ENCODE measurements around the gene MACROD2. TPM values are rescaled to one million over a fixed set of nuclear protein-coding genes. Genes with fewer than 3 reads are reported as not detected.

Gene MACROD2
- polyA plus RNA-seq, 1 experiment = 0.47 TPM

DNA sequence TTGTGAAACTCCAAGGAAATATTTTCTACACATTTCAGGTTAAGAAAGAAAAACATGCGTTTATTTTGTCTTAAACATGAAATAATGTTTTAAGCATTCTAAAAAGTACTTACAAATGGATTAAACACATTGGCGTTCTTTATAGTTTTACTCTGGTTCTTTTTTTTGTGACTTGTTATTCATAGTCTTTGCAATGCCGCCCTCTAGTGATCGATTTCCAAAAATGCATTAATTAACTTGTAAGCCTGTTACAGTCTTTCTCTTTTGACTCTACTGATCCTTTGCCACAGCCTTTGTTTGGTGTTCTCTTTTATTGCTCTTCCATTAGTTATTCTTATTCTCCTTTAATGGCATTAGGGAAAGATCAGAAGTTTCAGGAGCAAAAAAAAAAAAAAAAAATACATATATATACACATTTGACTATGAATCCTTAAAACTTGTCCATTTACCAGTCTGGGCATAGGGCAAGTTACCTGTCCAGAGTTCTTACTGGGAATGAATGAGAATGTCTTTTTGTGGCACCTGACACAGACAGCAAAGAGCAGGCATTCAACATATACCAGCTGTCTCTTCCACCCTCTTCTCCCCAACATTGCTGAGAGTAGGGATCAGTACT lies 59.9 kb downstream of the MACROD2 start:
- no peaks in the 10 kb centered on the region for H3K27me3 ChIP-seq (ENCODE audit: control insufficient read depth, insufficient read depth, low read length)
- CTCF ChIA-PET = interaction anchor here (0.6 to 5.2 kb wide), 11 partner anchors 11 to 267 kb away, joined by 3 to 61 read pairs (median 3); no protein-coding TSS in a partner anchor
- no peak overlapping the region for H3K4me3 ChIP-seq (ENCODE audit: low read depth, low read length)
- H3K36me3 ChIP-seq (ENCODE audit: control insufficient read depth, insufficient read depth, low read length) = no peaks in the 10 kb centered on the region
- POLR2A ChIA-PET = no interaction called here
- DNase-seq (ENCODE audit: low read depth) = peak; percentile 24
- TF ChIP-seq, protein P1, sequence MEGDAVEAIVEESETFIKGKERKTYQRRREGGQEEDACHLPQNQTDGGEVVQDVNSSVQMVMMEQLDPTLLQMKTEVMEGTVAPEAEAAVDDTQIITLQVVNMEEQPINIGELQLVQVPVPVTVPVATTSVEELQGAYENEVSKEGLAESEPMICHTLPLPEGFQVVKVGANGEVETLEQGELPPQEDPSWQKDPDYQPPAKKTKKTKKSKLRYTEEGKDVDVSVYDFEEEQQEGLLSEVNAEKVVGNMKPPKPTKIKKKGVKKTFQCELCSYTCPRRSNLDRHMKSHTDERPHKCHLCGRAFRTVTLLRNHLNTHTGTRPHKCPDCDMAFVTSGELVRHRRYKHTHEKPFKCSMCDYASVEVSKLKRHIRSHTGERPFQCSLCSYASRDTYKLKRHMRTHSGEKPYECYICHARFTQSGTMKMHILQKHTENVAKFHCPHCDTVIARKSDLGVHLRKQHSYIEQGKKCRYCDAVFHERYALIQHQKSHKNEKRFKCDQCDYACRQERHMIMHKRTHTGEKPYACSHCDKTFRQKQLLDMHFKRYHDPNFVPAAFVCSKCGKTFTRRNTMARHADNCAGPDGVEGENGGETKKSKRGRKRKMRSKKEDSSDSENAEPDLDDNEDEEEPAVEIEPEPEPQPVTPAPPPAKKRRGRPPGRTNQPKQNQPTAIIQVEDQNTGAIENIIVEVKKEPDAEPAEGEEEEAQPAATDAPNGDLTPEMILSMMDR (IDR thresholded peaks at IDR 0.05; ENCODE audit: insufficient read depth, low read depth, low read length) = peak; percentile 46

DNA sequence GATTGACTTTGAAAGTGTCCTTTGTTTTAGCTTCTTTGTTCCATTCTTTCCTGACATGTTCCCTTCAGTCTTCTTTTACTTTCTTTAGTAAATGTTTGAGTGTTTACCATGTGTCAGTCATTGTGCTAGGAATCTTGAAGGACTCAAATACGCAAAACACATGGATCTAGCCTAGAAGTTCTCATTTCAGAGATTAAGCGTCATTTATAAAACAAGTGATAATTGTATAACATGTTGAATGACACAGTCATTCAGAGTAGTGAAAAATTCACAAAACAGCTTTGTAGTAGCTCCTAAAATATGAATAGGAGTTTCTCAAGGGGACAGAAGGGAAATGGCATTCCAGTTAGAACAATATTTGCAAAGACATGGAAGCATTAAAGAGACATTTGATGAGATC lies 66.9 kb downstream of the MACROD2 start:
- Histone ChIP-seq H3K4me3 (ENCODE audit: low read depth, low read length) (no peak overlapping the region), H3K27me3 (ENCODE audit: control insufficient read depth, insufficient read depth, low read length) (no peaks in the 10 kb centered on the region), H3K36me3 (ENCODE audit: control insufficient read depth, insufficient read depth, low read length) (no peaks in the 10 kb centered on the region)
- TF ChIP-seq, protein P1 (IDR thresholded peaks at IDR 0.05; ENCODE audit: insufficient read depth, low read depth, low read length) = no peak
- CTCF ChIA-PET = interaction anchor here (2.1 kb wide), 1 partner anchor 242 kb away, joined by 10 read pairs; no protein-coding TSS in a partner anchor
- no peak for DNase-seq (ENCODE audit: low read depth)
- POLR2A ChIA-PET = no interaction called here

DNA sequence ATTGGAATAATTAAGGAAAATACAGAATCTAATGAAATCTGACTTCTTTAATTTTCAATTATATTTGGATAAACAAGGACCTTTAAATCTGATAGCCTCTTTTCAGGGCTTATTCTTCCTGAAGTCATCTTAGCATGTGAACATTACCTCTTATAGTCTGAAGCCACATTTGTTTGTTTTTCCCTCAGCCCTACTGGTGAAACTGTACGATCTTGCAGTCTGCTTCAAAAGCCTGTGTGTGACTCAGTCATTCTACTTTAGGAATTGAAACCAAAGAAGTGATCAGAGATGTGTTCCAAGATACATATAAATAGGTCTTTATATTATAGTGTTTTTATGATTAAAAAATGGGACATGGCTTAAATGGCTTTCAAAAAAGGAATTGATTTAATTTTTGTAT lies 67.5 kb downstream of the MACROD2 start:
- no peak overlapping the region for H3K4me3 ChIP-seq (ENCODE audit: low read depth, low read length)
- H3K27me3 ChIP-seq (ENCODE audit: control insufficient read depth, insufficient read depth, low read length) = no peaks in the 10 kb centered on the region
- TF ChIP-seq, protein P1 (IDR thresholded peaks at IDR 0.05; ENCODE audit: insufficient read depth, low read depth, low read length) = no peak
- POLR2A ChIA-PET = no interaction called here
- H3K36me3 ChIP-seq (ENCODE audit: control insufficient read depth, insufficient read depth, low read length) = no peaks in the 10 kb centered on the region
- CTCF ChIA-PET = no interaction called here
- DNase-seq (ENCODE audit: low read depth) = no peak

DNA sequence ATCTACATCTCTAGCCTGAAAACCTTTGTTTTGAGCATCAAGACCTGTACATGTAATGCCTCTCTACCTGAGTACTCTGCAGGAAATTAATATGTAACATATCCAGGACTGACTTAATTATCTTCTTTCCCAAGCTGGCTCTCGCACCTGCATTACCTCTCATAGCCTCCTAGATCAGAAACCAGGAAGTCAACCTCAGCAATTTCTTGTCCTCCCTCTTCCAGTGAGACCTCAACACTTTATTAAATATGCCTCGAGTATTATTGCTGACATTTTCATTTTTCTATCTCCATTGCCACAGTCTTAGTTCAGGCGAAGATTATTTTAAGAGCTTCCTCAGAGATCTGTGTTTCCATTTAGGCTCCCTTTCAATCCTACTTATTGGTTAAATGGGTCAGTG lies 69.0 kb downstream of the MACROD2 start:
- Histone ChIP-seq H3K36me3 (ENCODE audit: control insufficient read depth, insufficient read depth, low read length) (no peaks in the 10 kb centered on the region), H3K27me3 (ENCODE audit: control insufficient read depth, insufficient read depth, low read length) (no peaks in the 10 kb centered on the region), H3K4me3 (ENCODE audit: low read depth, low read length) (no peak overlapping the region)
- DNase-seq (ENCODE audit: low read depth) = no peak
- TF ChIP-seq, protein P1 (IDR thresholded peaks at IDR 0.05; ENCODE audit: insufficient read depth, low read depth, low read length) = no peak
- ChIA-PET CTCF (interaction anchor here (4.1 kb wide), 1 partner anchor 9 kb away, joined by 13 read pairs; no protein-coding TSS in a partner anchor), POLR2A (no interaction called here)

DNA sequence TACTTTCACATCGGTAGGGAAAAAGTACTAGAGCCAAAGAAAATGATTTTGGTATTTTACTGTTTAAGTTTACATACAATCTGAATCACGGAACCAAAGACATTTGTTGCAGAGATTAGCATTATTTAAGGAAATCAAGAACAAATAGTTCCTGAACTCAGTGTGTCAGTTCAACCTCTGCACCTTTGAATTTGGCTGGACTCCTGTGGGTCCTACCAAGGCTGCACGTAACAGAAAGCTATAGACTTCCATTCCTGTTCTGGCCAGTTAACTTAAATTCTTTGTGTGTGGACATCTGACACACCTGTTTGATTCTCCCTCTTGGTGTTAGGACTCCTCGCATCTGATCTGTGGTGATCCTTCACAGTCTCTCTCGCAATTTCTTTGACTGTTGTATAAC lies 69.6 kb downstream of the MACROD2 start:
- ChIA-PET POLR2A (no interaction called here), CTCF (interaction anchor here (4.1 kb wide), 1 partner anchor 10 kb away, joined by 13 read pairs; no protein-coding TSS in a partner anchor)
- no peak for DNase-seq (ENCODE audit: low read depth)
- Histone ChIP-seq H3K36me3 (ENCODE audit: control insufficient read depth, insufficient read depth, low read length) (no peaks in the 10 kb centered on the region), H3K4me3 (ENCODE audit: low read depth, low read length) (no peak overlapping the region), H3K27me3 (ENCODE audit: control insufficient read depth, insufficient read depth, low read length) (no peaks in the 10 kb centered on the region)
- TF ChIP-seq, protein P1 (IDR thresholded peaks at IDR 0.05; ENCODE audit: insufficient read depth, low read depth, low read length) = no peak

Data from BJ (cell line).